SK-N-SH treated with all-trans-retinoic acid at 6 μM for 48 hours (cell line): ENCODE data around the gene RAD51B.
"Not testable (repeated sequence)": the region's sequence is repeated elsewhere in the genome, so short reads cannot be mapped to it uniquely, and the experiment has no call there.

ENCODE experiments used
- ATAC-seq: fragments of 200-7000 bp; cut with Tn5 transposase; 3 replicates; pipeline ENCODE4 v1.9.1; 2020; ENCODE audit warnings: mild to moderate bottlenecking, moderate library complexity
- ARNTL ChIP-seq: fragments of 450-650 bp; formaldehyde crosslinking; IDR thresholded peaks from 2 replicates; pipeline ENCODE4 v1.5.0; 2020; ENCODE audit warnings: low read depth, mild to moderate bottlenecking, moderate library complexity, borderline replicate concordance
- CSDC2 ChIP-seq: fragments of 250-450 bp; sonication (Bioruptor Pico); IDR thresholded peaks from 2 replicates; pipeline ENCODE4 v1.5.0; 2020; ENCODE audit warnings: mild to moderate bottlenecking, moderate library complexity
- ESRRG ChIP-seq: fragments of 250-450 bp; sonication (Bioruptor Pico); IDR thresholded peaks from 2 replicates; pipeline ENCODE4 v1.6.1; 2021; ENCODE audit warnings: mild to moderate bottlenecking
- GLIS3 ChIP-seq: fragments of 250-450 bp; sonication (Bioruptor Pico); IDR thresholded peaks from 2 replicates; pipeline ENCODE4 v1.5.0; 2020; ENCODE audit warnings: mild to moderate bottlenecking, moderate library complexity
- ISL1 ChIP-seq: fragments of 250-450 bp; sonication (Bioruptor Pico); IDR thresholded peaks from 2 replicates; pipeline ENCODE4 v2.1.2; 2022; ENCODE audit warnings: mild to moderate bottlenecking, moderate library complexity
- OSR1 ChIP-seq: fragments of 250-450 bp; sonication (Bioruptor Pico); IDR thresholded peaks from 2 replicates; pipeline ENCODE4 v1.8.0; 2022; ENCODE audit warnings: moderate library complexity, mild to moderate bottlenecking, inconsistent platforms
- POU6F1 ChIP-seq: fragments of 250-450 bp; sonication (Bioruptor Pico); IDR thresholded peaks from 2 replicates; pipeline ENCODE4 v1.8.0; 2021; ENCODE audit warnings: low read depth, mild to moderate bottlenecking, moderate library complexity, borderline replicate concordance
- PPARA ChIP-seq: fragments of 250-450 bp; sonication (Bioruptor Pico); IDR thresholded peaks from 2 replicates; pipeline ENCODE4 v1.5.0; 2020; ENCODE audit warnings: mild to moderate bottlenecking, borderline replicate concordance
- RARB ChIP-seq: fragments of 250-450 bp; sonication (Bioruptor Pico); IDR thresholded peaks from 2 replicates; pipeline ENCODE4 v1.8.0; 2021; ENCODE audit warnings: mild to moderate bottlenecking, moderate library complexity
- SNAI2 ChIP-seq: fragments of 250-450 bp; sonication (Bioruptor Pico); IDR thresholded peaks from 2 replicates; pipeline ENCODE4 v1.5.0; 2020; ENCODE audit warnings: mild to moderate bottlenecking, moderate library complexity
- TOX ChIP-seq: fragments of 250-450 bp; sonication (Bioruptor Pico); IDR thresholded peaks from 2 replicates; pipeline ENCODE4 v1.8.0; 2021; ENCODE audit warnings: mild to moderate bottlenecking, moderate library complexity, borderline replicate concordance
- TSHZ2 ChIP-seq: fragments of 250-450 bp; sonication (Bioruptor Pico); IDR thresholded peaks from 2 replicates; pipeline ENCODE4 v1.5.0; 2020; ENCODE audit warnings: mild to moderate bottlenecking, moderate library complexity
- ZC3H10 ChIP-seq: fragments of 250-450 bp; sonication (Bioruptor Pico); IDR thresholded peaks from 2 replicates; pipeline ENCODE4 v1.5.1; 2021; ENCODE audit warnings: mild to moderate bottlenecking, moderate library complexity
- ZFP3 ChIP-seq: fragments of 250-450 bp; sonication (Bioruptor Pico); IDR thresholded peaks from 2 replicates; pipeline ENCODE4 v1.5.0; 2020; ENCODE audit warnings: mild to moderate bottlenecking, moderate library complexity
- ZFP30 ChIP-seq: fragments of 450-650 bp; formaldehyde crosslinking; IDR thresholded peaks from 2 replicates; pipeline ENCODE4 v1.5.0; 2022; ENCODE audit warnings: mild to moderate bottlenecking, moderate library complexity
- ZNF565 ChIP-seq: fragments of 450-650 bp; formaldehyde crosslinking; conservative IDR thresholded peaks from 2 replicates; pipeline ENCODE4 v1.5.0; 2020; ENCODE audit warnings: low read depth, mild to moderate bottlenecking, moderate library complexity
- ZNF70 ChIP-seq: fragments of 450-650 bp; formaldehyde crosslinking; IDR thresholded peaks from 2 replicates; pipeline ENCODE4 v1.5.0; 2020; ENCODE audit warnings: mild to moderate bottlenecking, moderate library complexity
- ZNF8 ChIP-seq: fragments of 450-650 bp; formaldehyde crosslinking; IDR thresholded peaks from 2 replicates; pipeline ENCODE4 v1.5.0; 2020; ENCODE audit warnings: mild to moderate bottlenecking, moderate library complexity

Gene RAD51B

GRCh38 chr14:67816326-67817002 lies 3.1 kb upstream of the RAD51B start, which contains the start of gene ZFYVE26:
ZFYVE26 (minus strand) TSS chr14:67816590; CDS start chr14:67815963, 627 bp downstream.
- TF ChIP-seq ZNF70 (CRISPR knock-in tag) = no peak
- no peak for TF ChIP-seq OSR1 (CRISPR knock-in tag)
- TF ChIP-seq CSDC2 = 0 out of 2 replicates have a peak, but pooled peaks have one; percentile 42
- TF ChIP-seq TOX = no peak
- peak; percentile 78 for TF ChIP-seq ZFP30 (CRISPR knock-in tag)
- ATAC-seq = peak; percentile 94

- TF ChIP-seq ZC3H10 (CRISPR knock-in tag) (no peak), ZNF70 (CRISPR knock-in tag) (no peak), GLIS3 (CRISPR knock-in tag) (no peak), ESRRG (CRISPR knock-in tag) (no peak), TOX (no peak), POU6F1 (CRISPR knock-in tag) (no peak), TSHZ2 (no peak), ARNTL (CRISPR knock-in tag) (no peak), SNAI2 (CRISPR knock-in tag) (no peak), PPARA (no peak), RARB (no peak), ZNF8 (no peak), CSDC2 (no peak)
- ATAC-seq = no peak
These were observed 1.7 kb upstream of the RAD51B start for GRCh38 chr14:67817750-67818438.

GRCh38 chr14:67818476-67818875 lies 1.1 kb upstream of the RAD51B start:
- ATAC-seq = not testable (repeated sequence)

GRCh38 chr14:67820428-67820971 lies 921 bp downstream of the RAD51B start:
- ATAC-seq = peak; percentile 6
- TF ChIP-seq ZFP3 (CRISPR knock-in tag) = no peak
- TF ChIP-seq OSR1 (CRISPR knock-in tag) = no peak
- TF ChIP-seq ZNF70 (CRISPR knock-in tag) = no peak
- TF ChIP-seq ZFP30 (CRISPR knock-in tag) = no peak
- TF ChIP-seq ZNF8 = no peak
- TF ChIP-seq ZC3H10 (CRISPR knock-in tag) = no peak
- TF ChIP-seq TOX = no peak
- TF ChIP-seq PPARA = no peak
- no peak for TF ChIP-seq ZNF565 (CRISPR knock-in tag)
- TF ChIP-seq CSDC2 = no peak
- no peak for TF ChIP-seq POU6F1 (CRISPR knock-in tag)
- TF ChIP-seq ISL1 (CRISPR knock-in tag) = no peak
- TF ChIP-seq SNAI2 (CRISPR knock-in tag) = no peak
- no peak for TF ChIP-seq TSHZ2
